ENCODE data around the gene BBS4.

- TF ChIP-seq CTCF (IDR thresholded peaks at IDR 0.05), result no peak
- no peak for TF ChIP-seq ZFX (IDR thresholded peaks at IDR 0.05; ENCODE audit: borderline replicate concordance)
Measured at GRCh38 chr15:72735111-72735510, 49.1 kb downstream of the BBS4 start.

Measured in 22Rv1 (cell line).